GM21619 (cell line): Measurements from ENCODE around the gene OR10H4.
"Not testable (repeated sequence)": the region's sequence is repeated elsewhere in the genome, so short reads cannot be mapped to it uniquely, and the experiment has no call there.

ENCODE experiments used
- ATAC-seq: cut with Tn5 transposase; IDR thresholded peaks from one replicate; pipeline ENCODE4 v1.9.1; 2021; ENCODE audit not compliant: unreplicated experiment

OR10H4 gene

GRCh38 chr19:15948223-15949058 is at the start of gene OR10H4:
OR10H4 (plus strand) TSS chr19:15949008; CDS start chr19:15949008, 0 bp downstream.
- ATAC-seq, result no peak

- not testable (repeated sequence) for ATAC-seq
Measured at GRCh38 chr19:15899561-15899960, 49.2 kb upstream of the OR10H4 start.

- not testable (repeated sequence) for ATAC-seq
Measured at GRCh38 chr19:15900032-15900431, 48.8 kb upstream of the OR10H4 start.

- no peak for ATAC-seq
Measured at GRCh38 chr19:15900504-15900903, 48.3 kb upstream of the OR10H4 start.

- no peak for ATAC-seq
Measured at GRCh38 chr19:15902254-15902653, 46.6 kb upstream of the OR10H4 start.

GRCh38 chr19:15902898-15903297 is 45.9 kb upstream of the OR10H4 start:
- not testable (repeated sequence) for ATAC-seq

GRCh38 chr19:15905026-15905425 is 43.8 kb upstream of the OR10H4 start:
- ATAC-seq, result no peak

GRCh38 chr19:15911599-15912235 is 37.1 kb upstream of the OR10H4 start:
- no peak for ATAC-seq

GRCh38 chr19:15913384-15913783 is 35.4 kb upstream of the OR10H4 start:
- ATAC-seq, result no peak

- ATAC-seq, result no peak
Measured at GRCh38 chr19:15913830-15914229, 35.0 kb upstream of the OR10H4 start.

- ATAC-seq, result no peak
Measured at GRCh38 chr19:15915109-15915508, 33.7 kb upstream of the OR10H4 start.

- no peak for ATAC-seq
Measured at GRCh38 chr19:15919243-15919642, 29.6 kb upstream of the OR10H4 start.

- ATAC-seq, result no peak
Measured at GRCh38 chr19:15922021-15922420, 26.8 kb upstream of the OR10H4 start.

GRCh38 chr19:15923702-15924101 is 25.1 kb upstream of the OR10H4 start:
- ATAC-seq, result no peak

GRCh38 chr19:15926484-15926883 is 22.3 kb upstream of the OR10H4 start:
- ATAC-seq, result no peak

GRCh38 chr19:15928321-15928720 is 20.5 kb upstream of the OR10H4 start:
- no peak for ATAC-seq

- not testable (repeated sequence) for ATAC-seq
Measured at GRCh38 chr19:15933761-15934331, 15.0 kb upstream of the OR10H4 start.

GRCh38 chr19:15934332-15935078 is 14.3 kb upstream of the OR10H4 start, which contains the start of gene CYP4F11:
CYP4F11 (minus strand) TSS chr19:15934529; CDS start chr19:15934408, 121 bp downstream.
- ATAC-seq, result no peak

- ATAC-seq, result no peak
Measured at GRCh38 chr19:15935167-15935702, 13.6 kb upstream of the OR10H4 start.

GRCh38 chr19:15936173-15936572 is 12.6 kb upstream of the OR10H4 start:
- no peak for ATAC-seq

- ATAC-seq, result no peak
Measured at GRCh38 chr19:15936950-15937349, 11.9 kb upstream of the OR10H4 start.
